Measurements from ENCODE around the gene VTI1A. TPM values are rescaled to one million over a fixed set of nuclear protein-coding genes. Genes with fewer than 3 reads are reported as not detected.

Gene VTI1A
- total RNA-seq, 2 experiments from 2014 or later = 39.0 to 54.6 TPM

- Mint-ChIP-seq H3K4me1 (no peaks in the 10 kb centered on the region), H3K27me3 (no peaks in the 10 kb centered on the region), H3K4me3 (no peak overlapping the region), H3K27ac (peak overlapping the region; percentile 62), H3K9me3 (ENCODE audit: low read depth) (no peaks in the 10 kb centered on the region), H3K36me3 (peaks cover 41% of the 10 kb centered on the region)
- no peak for ATAC-seq
- CTCF ChIA-PET = interaction anchor here (1.0 to 1.1 kb wide), 2 partner anchors 10 to 12 kb away, joined by 3 to 4 read pairs; no protein-coding TSS in a partner anchor
- no peak for DNase-seq
These were observed 17.3 kb upstream of the VTI1A start for GRCh38 chr10:112429654-112430230.

- CTCF ChIA-PET = no interaction called here
- peaks cover 25% of the 10 kb centered on the region for H3K36me3 Mint-ChIP-seq
- no peaks in the 10 kb centered on the region for H3K4me1 Mint-ChIP-seq
- no peaks in the 10 kb centered on the region for H3K27me3 Mint-ChIP-seq
- no peak for DNase-seq
- ATAC-seq = no peak
- no peak overlapping the region for H3K27ac Mint-ChIP-seq
- H3K4me3 Mint-ChIP-seq = no peak overlapping the region
- H3K9me3 Mint-ChIP-seq (ENCODE audit: low read depth) = no peaks in the 10 kb centered on the region
These were observed 13.9 kb upstream of the VTI1A start for GRCh38 chr10:112433136-112433535.

- Mint-ChIP-seq H3K27me3 (no peaks in the 10 kb centered on the region), H3K27ac (no peak overlapping the region), H3K4me3 (no peak overlapping the region), H3K4me1 (no peaks in the 10 kb centered on the region), H3K36me3 (peaks cover 24% of the 10 kb centered on the region), H3K9me3 (ENCODE audit: low read depth) (no peaks in the 10 kb centered on the region)
- CTCF ChIA-PET = interaction anchor here (0.7 to 3.4 kb wide), 16 partner anchors 9 to 320 kb away, joined by 3 to 14 read pairs (median 5); partner anchors contain the start of genes VTI1A and ZDHHC6
- ATAC-seq (no peak), DNase-seq (no peak)
These were observed 11.9 kb upstream of the VTI1A start for GRCh38 chr10:112434988-112435619.

- peaks cover 30% of the 10 kb centered on the region for H3K36me3 Mint-ChIP-seq
- peaks cover 22% of the 10 kb centered on the region for H3K4me1 Mint-ChIP-seq
- no peak for ATAC-seq
- DNase-seq = no peak
- no peaks in the 10 kb centered on the region for H3K27me3 Mint-ChIP-seq
- H3K27ac Mint-ChIP-seq = no peak overlapping the region
- no peak overlapping the region for H3K4me3 Mint-ChIP-seq
- no peaks in the 10 kb centered on the region for H3K9me3 Mint-ChIP-seq (ENCODE audit: low read depth)
- CTCF ChIA-PET = no interaction called here
These were observed 8.7 kb upstream of the VTI1A start for GRCh38 chr10:112438356-112438755.

GRCh38 chr10:112441520-112441919, 5.5 kb upstream of the VTI1A start:
- Mint-ChIP-seq H3K4me1 (peaks cover 48% of the 10 kb centered on the region), H3K9me3 (ENCODE audit: low read depth) (no peaks in the 10 kb centered on the region), H3K27ac (peak overlapping the region; percentile 16), H3K36me3 (peaks cover 37% of the 10 kb centered on the region), H3K4me3 (no peak overlapping the region), H3K27me3 (no peaks in the 10 kb centered on the region)
- no peak for DNase-seq
- CTCF ChIA-PET = interaction anchor here (1.1 kb wide), 2 partner anchors 10 to 44 kb away, joined by 3 read pairs; no protein-coding TSS in a partner anchor
- no peak for ATAC-seq

GRCh38 chr10:112442063-112442462, 5.0 kb upstream of the VTI1A start:
- DNase-seq (no peak), ATAC-seq (peak; percentile 29)
- Mint-ChIP-seq H3K4me3 (peak overlapping the region; percentile 41), H3K9me3 (ENCODE audit: low read depth) (no peaks in the 10 kb centered on the region), H3K4me1 (peaks cover 48% of the 10 kb centered on the region), H3K36me3 (peaks cover 39% of the 10 kb centered on the region), H3K27ac (peak overlapping the region; percentile 76), H3K27me3 (no peaks in the 10 kb centered on the region)
- CTCF ChIA-PET = interaction anchor here (1.1 kb wide), 1 partner anchor 10 kb away, joined by 3 read pairs; no protein-coding TSS in a partner anchor

GRCh38 chr10:112446055-112446854, 760 bp upstream of the VTI1A start:
- Mint-ChIP-seq H3K9me3 (ENCODE audit: low read depth) (no peaks in the 10 kb centered on the region), H3K27ac (peak overlapping the region; percentile 94), H3K36me3 (peaks cover 29% of the 10 kb centered on the region), H3K4me1 (peaks cover 58% of the 10 kb centered on the region), H3K27me3 (no peaks in the 10 kb centered on the region), H3K4me3 (peak overlapping the region; percentile 93)
- ATAC-seq (no peak), DNase-seq (no peak)
- CTCF ChIA-PET = interaction anchor here (1.0 to 2.8 kb wide), 5 partner anchors 10 to 71 kb away, joined by 3 to 17 read pairs (median 10); no protein-coding TSS in a partner anchor

GRCh38 chr10:112447620-112447928, 559 bp downstream of the VTI1A start:
- DNase-seq = no peak
- peaks cover 21% of the 10 kb centered on the region for H3K36me3 Mint-ChIP-seq
- H3K27me3 Mint-ChIP-seq = no peaks in the 10 kb centered on the region
- peak overlapping the region; percentile 93 for H3K4me3 Mint-ChIP-seq
- H3K27ac Mint-ChIP-seq = peak overlapping the region; percentile 94
- no peak for ATAC-seq
- CTCF ChIA-PET = interaction anchor here (1.3 to 2.8 kb wide), 4 partner anchors 9 to 72 kb away, joined by 4 to 17 read pairs (median 11); no protein-coding TSS in a partner anchor
- peaks cover 47% of the 10 kb centered on the region for H3K4me1 Mint-ChIP-seq
- H3K9me3 Mint-ChIP-seq (ENCODE audit: low read depth) = no peaks in the 10 kb centered on the region

GRCh38 chr10:112448888-112449287, 1.9 kb downstream of the VTI1A start:
- Mint-ChIP-seq H3K4me1 (peaks cover 40% of the 10 kb centered on the region), H3K27me3 (no peaks in the 10 kb centered on the region), H3K9me3 (ENCODE audit: low read depth) (no peaks in the 10 kb centered on the region), H3K4me3 (peak overlapping the region; percentile 93), H3K36me3 (peaks cover 18% of the 10 kb centered on the region), H3K27ac (peak overlapping the region; percentile 34)
- no peak for ATAC-seq
- CTCF ChIA-PET = interaction anchor here (0.8 kb wide), 1 partner anchor 8 kb away, joined by 3 read pairs; no protein-coding TSS in a partner anchor
- no peak for DNase-seq

GRCh38 chr10:112454910-112455779, 8.1 kb downstream of the VTI1A start:
- H3K4me1 Mint-ChIP-seq = peaks cover 8% of the 10 kb centered on the region
- CTCF ChIA-PET = interaction anchor here (1.2 to 1.8 kb wide), 3 partner anchors 8 to 319 kb away, joined by 4 to 10 read pairs (median 9); partner anchors contain the start of genes VTI1A and ZDHHC6

GRCh38 chr10:112456533-112456932, 9.5 kb downstream of the VTI1A start:
- DNase-seq = no peak
- H3K36me3 Mint-ChIP-seq = peaks cover 9% of the 10 kb centered on the region
- no peak for ATAC-seq
- H3K9me3 Mint-ChIP-seq (ENCODE audit: low read depth) = no peaks in the 10 kb centered on the region
- H3K4me1 Mint-ChIP-seq = peaks cover 10% of the 10 kb centered on the region
- CTCF ChIA-PET = interaction anchor here (0.8 to 1.8 kb wide), 5 partner anchors 8 to 16 kb away, joined by 3 to 10 read pairs (median 3); partner anchors contain the start of genes VTI1A and ZDHHC6
- H3K4me3 Mint-ChIP-seq = no peak overlapping the region
- H3K27me3 Mint-ChIP-seq = no peaks in the 10 kb centered on the region
- H3K27ac Mint-ChIP-seq = no peak overlapping the region

More at GRCh38 chr10:112454910-112455779, 8.1 kb downstream of the VTI1A start:
- peaks cover 4% of the 10 kb centered on the region for H3K36me3 Mint-ChIP-seq
- no peak overlapping the region for H3K4me3 Mint-ChIP-seq
- DNase-seq (no peak), ATAC-seq (no peak)
- no peak overlapping the region for H3K27ac Mint-ChIP-seq
- no peaks in the 10 kb centered on the region for H3K9me3 Mint-ChIP-seq (ENCODE audit: low read depth)
- no peaks in the 10 kb centered on the region for H3K27me3 Mint-ChIP-seq

GRCh38 chr10:112460366-112460765, 13.4 kb downstream of the VTI1A start:
- Mint-ChIP-seq H3K9me3 (ENCODE audit: low read depth) (no peaks in the 10 kb centered on the region), H3K27ac (no peak overlapping the region), H3K4me1 (peaks cover 13% of the 10 kb centered on the region), H3K4me3 (no peak overlapping the region), H3K27me3 (no peaks in the 10 kb centered on the region), H3K36me3 (peaks cover 33% of the 10 kb centered on the region)
- DNase-seq = no peak
- CTCF ChIA-PET = interaction anchor here (1.2 to 1.7 kb wide), 2 partner anchors 12 to 925 kb away, joined by 3 to 6 read pairs; no protein-coding TSS in a partner anchor
- ATAC-seq = no peak

All from activated CD8-positive, alpha-beta memory T cell treated with anti-CD3 and anti-CD28 coated beads, Interleukin-2, amount 10 ng/mL, durations not matched to agents 7 days and 5 days (primary cell).